Liver (tissue), 3 donors: ENCODE measurements around the gene ARHGEF40.

Experiments
- GABPA ChIP-seq, 2 donors: IDR thresholded peaks in 1 of 2; conservative IDR thresholded peaks in 1 of 2; 2 replicates each; pipeline ENCODE4 v1.6.1; 2016; ENCODE audit warnings: antibody characterized with exemption in 2 of 2, mild to moderate bottlenecking in 1 of 2, moderate library complexity in 1 of 2
- TF ChIP-seq, protein P1 (sequence below): fragments of 150-350 bp; IDR thresholded peaks from 2 replicates; pipeline ENCODE4 v1.5.1; 2017; ENCODE audit warnings: improper control_type of control experiment, low read depth, low read length; ENCODE audit not compliant: missing input control
- donor health status: healthy.
- donor health status: healthy.

DNA sequence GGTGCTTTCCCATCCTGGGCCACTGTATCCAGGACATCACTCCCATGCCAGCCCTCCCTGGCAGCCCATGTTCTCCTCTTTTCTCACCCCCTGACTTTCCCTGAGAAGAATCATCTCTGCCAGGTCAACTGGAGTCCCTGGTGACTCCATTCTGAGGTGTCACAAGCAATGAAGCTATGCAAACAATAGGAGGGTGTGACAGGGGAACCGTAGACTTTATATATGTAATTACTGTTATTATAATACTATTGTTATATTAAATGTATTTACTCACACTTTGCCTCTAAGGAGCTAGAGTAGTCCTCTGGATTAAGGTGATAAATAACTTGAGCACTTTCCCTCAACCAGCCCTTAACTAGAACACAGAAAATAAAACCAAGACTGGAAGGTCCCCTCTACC lies 19.2 kb downstream of the ARHGEF40 start:
- TF ChIP-seq, protein P1, sequence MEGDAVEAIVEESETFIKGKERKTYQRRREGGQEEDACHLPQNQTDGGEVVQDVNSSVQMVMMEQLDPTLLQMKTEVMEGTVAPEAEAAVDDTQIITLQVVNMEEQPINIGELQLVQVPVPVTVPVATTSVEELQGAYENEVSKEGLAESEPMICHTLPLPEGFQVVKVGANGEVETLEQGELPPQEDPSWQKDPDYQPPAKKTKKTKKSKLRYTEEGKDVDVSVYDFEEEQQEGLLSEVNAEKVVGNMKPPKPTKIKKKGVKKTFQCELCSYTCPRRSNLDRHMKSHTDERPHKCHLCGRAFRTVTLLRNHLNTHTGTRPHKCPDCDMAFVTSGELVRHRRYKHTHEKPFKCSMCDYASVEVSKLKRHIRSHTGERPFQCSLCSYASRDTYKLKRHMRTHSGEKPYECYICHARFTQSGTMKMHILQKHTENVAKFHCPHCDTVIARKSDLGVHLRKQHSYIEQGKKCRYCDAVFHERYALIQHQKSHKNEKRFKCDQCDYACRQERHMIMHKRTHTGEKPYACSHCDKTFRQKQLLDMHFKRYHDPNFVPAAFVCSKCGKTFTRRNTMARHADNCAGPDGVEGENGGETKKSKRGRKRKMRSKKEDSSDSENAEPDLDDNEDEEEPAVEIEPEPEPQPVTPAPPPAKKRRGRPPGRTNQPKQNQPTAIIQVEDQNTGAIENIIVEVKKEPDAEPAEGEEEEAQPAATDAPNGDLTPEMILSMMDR = no peak
- no peak for TF ChIP-seq GABPA (IDR thresholded peaks at IDR 0.05 in 1 of 2, conservative IDR thresholded peaks at IDR 0.05 in 1 of 2)
